HCT116 (cell line): Measurements from ENCODE around the gene DNASE1L3. TPM values are rescaled to one million over a fixed set of nuclear protein-coding genes. Genes with fewer than 3 reads are reported as not detected.

Source experiments
- ATAC-seq: fragments of 200-7000 bp; cut with Tn5 transposase; 2 replicates; pipeline ENCODE4 v1.9.1; 2020; ENCODE audit warnings: mild to moderate bottlenecking, moderate library complexity
- BruUV-seq: library from RNA; stranded (reverse); fragments of 400-500 nt; replicated peaks from 2 replicates; lab custom pipeline; 2021; lab: Mats Ljungman, UMichigan
- CTCF ChIA-PET: fragments of 300-600 bp; sonication (Branson Sonifier 250); formaldehyde crosslinking; loops from one replicate; lab custom pipeline; 2021; ENCODE audit warnings: antibody characterized with exemption; lab: Charles Lee
- POLR2A ChIA-PET: fragments of 300-600, 350-600 bp; sonication (Branson Sonifier 250); formaldehyde crosslinking; loops from one replicate; lab custom pipeline; 2021; ENCODE audit warnings: antibody characterized with exemption; lab: Charles Lee
- RAD21 ChIA-PET, 2 experiments: fragments of 300-600 bp; sonication (Branson Sonifier 250); formaldehyde crosslinking; loops; one replicate each; lab custom pipeline; 2023; ENCODE audit warnings: low total read pairs in 2 of 2; ENCODE audit not compliant: uncharacterized antibody in 2 of 2, unreplicated experiment in 2 of 2, low non-redundant PET in 1 of 2; lab: Charles Lee
- DNase-seq: peaks from one replicate; pipeline ENCODE4 v3.0.0-alpha.2; 2010; ENCODE audit warnings: low read depth, low spot score
- H2AFZ ChIP-seq: fragments of 200-600 bp; shearing (Covaris generic), sonication (generic); 2 replicates; pipeline ENCODE4 v1.6.1; 2017; ENCODE audit warnings: low read depth, mixed run types, mixed read lengths, antibody characterized with exemption, low read length; ENCODE audit not compliant: poor library complexity, severe bottlenecking
- H3K27ac ChIP-seq: 2 replicates; pipeline ENCODE4 v1.5.1; 2012; ENCODE audit warnings: low read depth, low read length
- H3K27me3 ChIP-seq: fragments of 200-600 bp; sonication (generic); 2 replicates; pipeline ENCODE4 v1.6.1; 2016; ENCODE audit warnings: mixed run types, low read length, mixed read lengths; ENCODE audit not compliant: insufficient read depth
- H3K36me3 ChIP-seq, 2 experiments: fragments of 200-500 bp in 1 of 2; fragments of 200-600 bp in 1 of 2; sonication (Bioruptor generic) in 1 of 2; sonication (generic) in 1 of 2; 2 replicates each; pipeline versions ENCODE4 v1.5.1 to v1.6.1; 2014 to 2016; ENCODE audit warnings: low read length in 2 of 2, inconsistent platforms in 1 of 2, mixed read lengths in 1 of 2, mixed run types in 1 of 2; ENCODE audit not compliant: insufficient read depth in 2 of 2, control insufficient read depth in 1 of 2
- H3K4me1 ChIP-seq, 2 experiments: fragments of 200-600 bp in 1 of 2; sonication (generic) in 1 of 2; 2 replicates each; pipeline versions ENCODE4 v1.5.1 to v1.6.1; 2012 to 2017; ENCODE audit warnings: low read length in 2 of 2, inconsistent platforms in 1 of 2, mild to moderate bottlenecking in 1 of 2, mixed read lengths in 1 of 2, mixed run types in 1 of 2, moderate library complexity in 1 of 2; ENCODE audit not compliant: insufficient read depth in 2 of 2, control insufficient read depth in 1 of 2
- H3K4me2 ChIP-seq: fragments of 200-600 bp; sonication (generic); 2 replicates; pipeline ENCODE4 v1.6.1; 2017; ENCODE audit warnings: mixed run types, low read length, mixed read lengths
- H3K4me3 ChIP-seq, 2 experiments: fragments of 200-600 bp in 1 of 2; sonication (generic) in 1 of 2; replicated peaks in 1 of 2; 2 replicates each; pipeline ENCODE4 v1.5.1; 2011 to 2016; ENCODE audit warnings: low read length in 2 of 2, control low read depth in 1 of 2, low read depth in 1 of 2, mild to moderate bottlenecking in 1 of 2, mixed read lengths in 1 of 2, mixed run types in 1 of 2
- H3K79me2 ChIP-seq: fragments of 200-600 bp; sonication (generic); 2 replicates; pipeline ENCODE4 v1.6.1; 2017; ENCODE audit warnings: mild to moderate bottlenecking, mixed run types, low read length, moderate library complexity, mixed read lengths; ENCODE audit not compliant: insufficient read depth
- H3K9ac ChIP-seq: fragments of 200-600 bp; sonication (generic); 2 replicates; pipeline ENCODE4 v1.6.1; 2016; ENCODE audit warnings: low read length, mixed read lengths
- H3K9me2 ChIP-seq: fragments of 200-600 bp; sonication (generic), shearing (Covaris generic); 2 replicates; pipeline ENCODE4 v1.6.1; 2017; ENCODE audit warnings: mixed run types, mild to moderate bottlenecking, moderate library complexity; ENCODE audit not compliant: insufficient read depth
- H3K9me3 ChIP-seq, 2 experiments: fragments of 200-500 bp in 1 of 2; fragments of 200-600 bp in 1 of 2; sonication (Bioruptor generic) in 1 of 2; sonication (generic) in 1 of 2; 2 replicates each; pipeline ENCODE4 v1.6.1; 2014 to 2017; ENCODE audit warnings: low read length in 2 of 2, mixed read lengths in 2 of 2, inconsistent platforms in 1 of 2, low read depth in 1 of 2, mild to moderate bottlenecking in 1 of 2, mixed run types in 1 of 2, moderate library complexity in 1 of 2; ENCODE audit not compliant: control insufficient read depth in 1 of 2, insufficient read depth in 1 of 2
- H4K20me1 ChIP-seq: fragments of 200-600 bp; sonication (generic), shearing (Covaris generic); 2 replicates; pipeline ENCODE4 v1.6.1; 2017; ENCODE audit warnings: mixed run types, mild to moderate bottlenecking, moderate library complexity; ENCODE audit not compliant: insufficient read depth
- ATF3 ChIP-seq: IDR thresholded peaks from 2 replicates; pipeline ENCODE4 v1.6.1; 2012
- CBX3 ChIP-seq: IDR thresholded peaks from 2 replicates; pipeline ENCODE4 v1.6.1; 2012; ENCODE audit warnings: low read depth
- CTCF ChIP-seq, 3 experiments: fragments of 200-600 bp in 1 of 3; sonication (generic) in 1 of 3; IDR thresholded peaks in 2 of 3; conservative IDR thresholded peaks in 1 of 3; 2 replicates each; pipeline ENCODE4 v1.5.1; 2012 to 2017; ENCODE audit warnings: low read depth in 2 of 3, low read length in 2 of 3, antibody characterized with exemption in 1 of 3, borderline replicate concordance in 1 of 3, control low read depth in 1 of 3, mild to moderate bottlenecking in 1 of 3, mixed read lengths in 1 of 3, mixed run types in 1 of 3, moderate library complexity in 1 of 3; ENCODE audit not compliant: insufficient read depth in 1 of 3
- EGR1 ChIP-seq: IDR thresholded peaks from 2 replicates; pipeline ENCODE4 v1.6.1; 2012; ENCODE audit warnings: low read depth
- ELF1 ChIP-seq: IDR thresholded peaks from 2 replicates; pipeline ENCODE4 v1.6.1; 2012; ENCODE audit warnings: low read depth, borderline replicate concordance
- EZH2 ChIP-seq: fragments of 200-600 bp; sonication (generic); IDR thresholded peaks from 2 replicates; pipeline ENCODE4 v1.6.1; 2017; ENCODE audit warnings: antibody characterized with exemption, mixed run types
- EZH2phosphoT487 ChIP-seq: fragments of 200-600 bp; IDR thresholded peaks from 2 replicates; pipeline ENCODE4 v1.6.1; 2018; ENCODE audit warnings: antibody characterized with exemption, borderline replicate concordance
- JUND ChIP-seq: IDR thresholded peaks from 2 replicates; pipeline ENCODE4 v1.6.1; 2012
- MAX ChIP-seq: IDR thresholded peaks from 2 replicates; pipeline ENCODE4 v1.6.1; 2012
- POLR2A ChIP-seq: IDR thresholded peaks from 2 replicates; pipeline ENCODE4 v1.7.0; 2011; ENCODE audit warnings: borderline replicate concordance; ENCODE audit not compliant: insufficient read depth, insufficient read length; ENCODE audit errors: extremely low read depth
- RAD21 ChIP-seq: IDR thresholded peaks from 2 replicates; pipeline ENCODE4 v1.6.1; 2012; ENCODE audit warnings: low read depth, mild to moderate bottlenecking
- SIN3A ChIP-seq: IDR thresholded peaks from 2 replicates; pipeline ENCODE4 v1.6.1; 2012; ENCODE audit warnings: low read depth
- SP1 ChIP-seq: IDR thresholded peaks from 2 replicates; pipeline ENCODE4 v1.6.1; 2012; ENCODE audit warnings: low read depth
- SRF ChIP-seq: IDR thresholded peaks from 2 replicates; pipeline ENCODE4 v1.6.1; 2012; ENCODE audit warnings: low read depth
- TCF7L2 ChIP-seq: IDR thresholded peaks from 2 replicates; pipeline ENCODE4 v1.7.0; 2011; ENCODE audit warnings: borderline replicate concordance, inconsistent platforms; ENCODE audit not compliant: insufficient read depth, insufficient read length; ENCODE audit errors: extremely low read depth
- YY1 ChIP-seq: IDR thresholded peaks from 2 replicates; pipeline ENCODE4 v1.6.1; 2011; ENCODE audit warnings: low read length, low read depth, moderate library complexity, mild to moderate bottlenecking; ENCODE audit not compliant: insufficient replicate concordance; ENCODE audit errors: extremely low read depth
- ZFX ChIP-seq: fragments of 450-650 bp; IDR thresholded peaks from 2 replicates; pipeline ENCODE4 v1.6.1; 2017
- ZNF274 ChIP-seq: fragments of 200-500 bp; sonication (Bioruptor generic); IDR thresholded peaks from 2 replicates; pipeline ENCODE4 v1.6.1; 2014; ENCODE audit warnings: mild to moderate bottlenecking, low read depth, low read length, inconsistent platforms
- intact Hi-C: fragments of 100-400 bp; cut with micrococcal nuclease; formaldehyde crosslinking; loops from 2 replicates; pipeline ENCODE4 v1.10.0; 2022
- total RNA-seq: library from RNA; stranded (reverse); gene quantifications from one replicate; pipeline ENCODE4 v1.2.1, GENCODE V29; 2021; ENCODE audit not compliant: unreplicated experiment

Gene DNASE1L3
- total RNA-seq, 1 experiment from 2014 or later, result not detected

- no peaks in the 10 kb centered on the region for H3K9me2 ChIP-seq
- POLR2A ChIA-PET, result no interaction called here
- H3K4me1 ChIP-seq, result peaks cover 15 to 16% of the 10 kb centered on the region in 2 experiments
- no peak overlapping the region for H3K4me3 ChIP-seq
- no peaks in the 10 kb centered on the region for H3K9me3 ChIP-seq
- no peak for ATAC-seq
- TF ChIP-seq SRF, result no peak
- TF ChIP-seq ATF3, result no peak
- no peak for TF ChIP-seq ELF1
- TF ChIP-seq JUND, result no peak
- TF ChIP-seq EZH2, result no peak
- TF ChIP-seq TCF7L2, result no peak
- TF ChIP-seq EGR1, result no peak
- no peak for TF ChIP-seq CBX3
- no peak for TF ChIP-seq ZNF274
- no peak for TF ChIP-seq YY1
- TF ChIP-seq, all 23 proteins: peak for 0
- BruUV-seq, result no TSS peak
- no peaks in the 10 kb centered on the region for H3K79me2 ChIP-seq
- no peak overlapping the region for H2AFZ ChIP-seq
- H3K9ac ChIP-seq, result no peak overlapping the region
- CTCF ChIA-PET, result no interaction called here
- RAD21 ChIA-PET, result no interaction called here
- H3K4me2 ChIP-seq, result no peak overlapping the region
- no peaks in the 10 kb centered on the region; a peak in 1 of 4 replicates for H3K36me3 ChIP-seq
- H4K20me1 ChIP-seq, result no peaks in the 10 kb centered on the region
- no peaks in the 10 kb centered on the region for H3K27me3 ChIP-seq
- H3K27ac ChIP-seq, result no peak overlapping the region
- intact Hi-C loops, result no loop called here
- DNase-seq, result no peak
These were observed 47.8 kb upstream of the DNASE1L3 start for GRCh38 chr3:58258392-58259055.

GRCh38 chr3:58256511-58256910, 45.7 kb upstream of the DNASE1L3 start:
- no peaks in the 10 kb centered on the region; a peak in 1 of 4 replicates for H3K36me3 ChIP-seq
- no peaks in the 10 kb centered on the region for H3K79me2 ChIP-seq
- no peak overlapping the region for H3K4me3 ChIP-seq
- CTCF ChIA-PET, result no interaction called here
- no peak overlapping the region for H2AFZ ChIP-seq
- ATAC-seq, result peak; percentile 42; the same call in 1 of the 2 replicates
- H3K4me1 ChIP-seq, result peaks cover 15 to 16% of the 10 kb centered on the region in 2 experiments
- no peaks in the 10 kb centered on the region for H4K20me1 ChIP-seq
- H3K9me3 ChIP-seq, result no peaks in the 10 kb centered on the region
- H3K27ac ChIP-seq, result no peak overlapping the region
- H3K4me2 ChIP-seq, result no peak overlapping the region
- POLR2A ChIA-PET, result no interaction called here
- DNase-seq, result no peak
- BruUV-seq, result no TSS peak
- no peaks in the 10 kb centered on the region for H3K9me2 ChIP-seq
- no peaks in the 10 kb centered on the region for H3K27me3 ChIP-seq
- RAD21 ChIA-PET, result no interaction called here
- H3K9ac ChIP-seq, result no peak overlapping the region
- intact Hi-C loops, result no loop called here
- no peak for TF ChIP-seq EGR1
- TF ChIP-seq ATF3, result no peak
- no peak for TF ChIP-seq SRF
- no peak for TF ChIP-seq EZH2phosphoT487
- no peak for TF ChIP-seq SIN3A
- TF ChIP-seq RAD21, result no peak
- no peak for TF ChIP-seq ZFX
- TF ChIP-seq TCF7L2, result no peak
- no peak for TF ChIP-seq CTCF (IDR thresholded peaks at IDR 0.05 in 2 of 3, conservative IDR thresholded peaks at IDR 0.05 in 1 of 3; ENCODE audit: borderline replicate concordance in 1 of 3, insufficient read depth in 1 of 3, low read depth in 2 of 3, low read length in 2 of 3)
- no peak for TF ChIP-seq POLR2A
- TF ChIP-seq EZH2, result no peak
- TF ChIP-seq YY1, result no peak
- no peak for TF ChIP-seq JUND
- no peak for TF ChIP-seq SP1
- TF ChIP-seq CBX3, result no peak
- no peak for TF ChIP-seq ZNF274
- TF ChIP-seq MAX, result no peak
- TF ChIP-seq ELF1, result no peak
- TF ChIP-seq, all 23 proteins: peak for 0
